Sigmoid colon (tissue), 7 donors: ENCODE results near the gene ZNF780A. TPM values are rescaled to one million over a fixed set of nuclear protein-coding genes. Genes with fewer than 3 reads are reported as not detected.

Experiments
- DNase-seq: peaks from one replicate; pipeline ENCODE4 v3.0.0-alpha.2; 2019
- H3K27ac ChIP-seq, 4 donors: fragments of 200-600 bp; sonication (generic); one replicate each; pipeline ENCODE4 v1.5.1; 2016 to 2019; ENCODE audit warnings: mild to moderate bottlenecking in 1 of 4
- H3K27me3 ChIP-seq, 3 donors: fragments of 200-600 bp; sonication (generic); one replicate each; pipeline ENCODE4 v1.5.1; 2019; ENCODE audit warnings: mild to moderate bottlenecking in 1 of 3
- H3K36me3 ChIP-seq, 4 donors: fragments of 200-600 bp; sonication (generic); one replicate each; pipeline ENCODE4 v1.5.1; 2016 to 2019
- H3K4me1 ChIP-seq, 4 donors: fragments of 200-600 bp; sonication (generic); one replicate each; pipeline ENCODE4 v1.5.1; 2017 to 2019
- H3K4me3 ChIP-seq, 4 donors: fragments of 200-600 bp; sonication (generic); one replicate each; pipeline ENCODE4 v1.5.1; 2017 to 2019; ENCODE audit warnings: mild to moderate bottlenecking in 2 of 4, moderate library complexity in 1 of 4
- H3K9me3 ChIP-seq, 4 donors: fragments of 200-600 bp in 3 of 4; sonication (generic) in 3 of 4; one replicate each; pipeline versions ENCODE4 v1.5.1 to v1.6.1; 2013 to 2019
- EP300 ChIP-seq, 4 donors: sonication (generic); formaldehyde crosslinking; IDR thresholded peaks; one replicate each; pipeline ENCODE4 v1.6.1; 2017; ENCODE audit warnings: antibody characterized with exemption in 4 of 4
- POLR2A ChIP-seq, 2 donors: fragments of 450-650 bp; IDR thresholded peaks; one replicate each; pipeline ENCODE4 v1.6.1; 2016; ENCODE audit warnings: antibody characterized with exemption in 2 of 2, mild to moderate bottlenecking in 2 of 2, moderate library complexity in 2 of 2
- POLR2AphosphoS5 ChIP-seq, 4 donors: sonication (generic); formaldehyde crosslinking; IDR thresholded peaks; one replicate each; pipeline ENCODE4 v1.6.1; 2017; ENCODE audit warnings: antibody characterized with exemption in 4 of 4
- WGBS, 2 donors: extraction: QIAGEN DNeasy Blood & Tissue Kit; methylation state at CpG; one replicate each; pipeline ENCODE4 v1.1.7; 2013; 5-methylcytosine and 5-hydroxymethylcytosine counted together
- intact Hi-C: fragments of 100-400 bp; cut with DNase I; formaldehyde crosslinking; loops from one replicate; pipeline ENCODE4 v1.15.1; 2023
- polyA plus RNA-seq, 3 donors: library from polyadenylated mRNA; stranded (reverse); fragments of 200-250 nt; gene quantifications; one replicate each; pipeline ENCODE4 v1.2.3, GENCODE V29; 2013
- total RNA-seq, 4 donors: library from RNA; depleted of rRNA; stranded (reverse); fragments of >200 nt; gene quantifications; one replicate each; pipeline ENCODE4 v1.1.0, GENCODE V29; 2016
- TF ChIP-seq, protein P1 (sequence below), 4 experiments: fragments of 450-650 bp in 3 of 4; fragments of 200-600 bp in 1 of 4; IDR thresholded peaks; one replicate each; pipeline ENCODE4 v1.5.1; 2016 to 2019; ENCODE audit warnings: antibody characterized with exemption in 4 of 4, mild to moderate bottlenecking in 3 of 4, moderate library complexity in 2 of 4
- donor health status: healthy with polysubstance abuse.
- donor health status: Bipolar disorder and iron deficiency.
- donor health status: healthy.

Gene ZNF780A
- total and polyA plus RNA-seq, 7 donors: 10.3 to 15.8 (median 13.6) TPM

DNA sequence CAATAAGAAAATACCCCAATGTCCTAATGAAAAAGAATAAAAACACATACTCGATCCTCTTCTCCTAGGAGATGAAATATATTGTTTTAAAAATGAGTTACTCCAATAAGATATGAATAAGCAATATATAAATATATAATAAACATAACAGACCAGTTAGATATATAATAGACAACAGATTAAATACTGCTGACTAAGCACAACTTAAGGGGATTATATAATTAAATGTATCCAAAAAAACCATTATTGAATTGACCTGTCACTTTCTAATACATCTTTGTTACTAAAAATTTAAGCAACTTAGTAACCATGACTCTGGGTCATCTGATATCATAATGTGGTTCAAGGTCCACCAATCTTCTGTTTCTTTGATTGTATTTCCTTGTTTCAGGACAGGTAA is 20.7 kb downstream of the ZNF780A start:
- WGBS, 2 donors: 97 to 100% methylated on average over 1 of the region's 1 CpG
- intact Hi-C loops: no loop called here

DNA sequence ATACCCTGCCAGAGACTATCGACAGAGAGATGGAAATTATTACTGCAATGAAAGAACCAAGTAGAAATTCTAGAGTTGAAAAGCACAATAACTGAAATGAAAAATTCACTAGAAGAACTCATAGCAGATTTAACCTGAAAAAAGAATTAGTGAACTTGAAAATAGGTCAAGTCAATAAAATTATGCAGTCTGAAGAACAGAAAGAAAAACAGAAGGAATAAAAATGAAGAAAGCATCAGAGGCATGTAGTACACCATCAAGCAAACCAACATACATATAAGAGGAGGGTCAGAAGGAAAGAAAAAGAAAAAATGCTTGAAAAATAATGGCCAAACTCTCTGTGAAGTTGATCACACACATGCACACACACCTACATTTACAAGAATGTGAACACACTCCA is 31.1 kb downstream of the ZNF780A start:
- no peak overlapping the region for H3K27ac ChIP-seq
- H3K36me3 ChIP-seq: no peaks in the 10 kb centered on the region
- peaks cover 0 to 6% (median 1%) of the 10 kb centered on the region in 4 donors for H3K9me3 ChIP-seq

More for the DNA sequence above, 20.7 kb downstream of the ZNF780A start:
- Histone ChIP-seq H3K9me3 (peaks cover 0 to 20% (median 2%) of the 10 kb centered on the region in 4 donors), H3K27me3 (no peaks in the 10 kb centered on the region), H3K4me3 (no peak overlapping the region), H3K27ac (no peak overlapping the region), H3K4me1 (no peaks in the 10 kb centered on the region), H3K36me3 (peaks cover 3 to 19% (median 16%) of the 10 kb centered on the region in 4 donors)
- TF ChIP-seq, protein P1, sequence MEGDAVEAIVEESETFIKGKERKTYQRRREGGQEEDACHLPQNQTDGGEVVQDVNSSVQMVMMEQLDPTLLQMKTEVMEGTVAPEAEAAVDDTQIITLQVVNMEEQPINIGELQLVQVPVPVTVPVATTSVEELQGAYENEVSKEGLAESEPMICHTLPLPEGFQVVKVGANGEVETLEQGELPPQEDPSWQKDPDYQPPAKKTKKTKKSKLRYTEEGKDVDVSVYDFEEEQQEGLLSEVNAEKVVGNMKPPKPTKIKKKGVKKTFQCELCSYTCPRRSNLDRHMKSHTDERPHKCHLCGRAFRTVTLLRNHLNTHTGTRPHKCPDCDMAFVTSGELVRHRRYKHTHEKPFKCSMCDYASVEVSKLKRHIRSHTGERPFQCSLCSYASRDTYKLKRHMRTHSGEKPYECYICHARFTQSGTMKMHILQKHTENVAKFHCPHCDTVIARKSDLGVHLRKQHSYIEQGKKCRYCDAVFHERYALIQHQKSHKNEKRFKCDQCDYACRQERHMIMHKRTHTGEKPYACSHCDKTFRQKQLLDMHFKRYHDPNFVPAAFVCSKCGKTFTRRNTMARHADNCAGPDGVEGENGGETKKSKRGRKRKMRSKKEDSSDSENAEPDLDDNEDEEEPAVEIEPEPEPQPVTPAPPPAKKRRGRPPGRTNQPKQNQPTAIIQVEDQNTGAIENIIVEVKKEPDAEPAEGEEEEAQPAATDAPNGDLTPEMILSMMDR (IDR thresholded peaks at IDR 0.05): no peak
- no peak for TF ChIP-seq POLR2AphosphoS5 (IDR thresholded peaks at IDR 0.05)
- no peak for TF ChIP-seq EP300 (IDR thresholded peaks at IDR 0.05)
- TF ChIP-seq POLR2A (IDR thresholded peaks at IDR 0.05): no peak
- no peak for DNase-seq

DNA sequence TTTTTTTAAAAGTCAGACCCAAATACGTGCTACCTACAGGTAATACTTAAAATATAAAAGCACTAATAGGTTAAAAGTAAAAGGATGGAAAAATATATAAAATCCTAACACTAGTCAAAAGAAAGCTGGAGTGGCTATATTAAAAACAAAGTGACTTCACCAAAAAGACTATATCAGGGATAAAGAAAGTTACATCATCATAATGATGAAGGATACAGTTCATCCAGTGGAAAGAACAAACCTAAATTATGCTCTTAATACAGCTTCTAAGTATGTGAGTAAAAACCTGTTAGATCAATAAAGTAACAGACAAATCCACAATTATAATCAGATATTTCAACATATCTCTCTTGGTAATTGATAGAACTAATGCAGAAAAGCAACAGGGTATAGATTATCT is 33.6 kb downstream of the ZNF780A start:
- WGBS, 2 donors: 84 to 90% methylated on average over 1 of the region's 1 CpG
- no peaks in the 10 kb centered on the region for H3K36me3 ChIP-seq
- DNase-seq: no peak
- H3K27ac ChIP-seq: no peak overlapping the region
- TF ChIP-seq, protein P1 (IDR thresholded peaks at IDR 0.05): no peak
- TF ChIP-seq POLR2AphosphoS5 (IDR thresholded peaks at IDR 0.05) (no peak), EP300 (IDR thresholded peaks at IDR 0.05) (no peak), POLR2A (IDR thresholded peaks at IDR 0.05) (no peak)
- intact Hi-C loops: no loop called here
- H3K9me3 ChIP-seq: peaks cover 0 to 6% (median 1%) of the 10 kb centered on the region in 4 donors
- H3K27me3 ChIP-seq: no peaks in the 10 kb centered on the region
- no peak overlapping the region for H3K4me3 ChIP-seq
- peaks cover 0 to 28% (median 14%) of the 10 kb centered on the region in 4 donors for H3K4me1 ChIP-seq

More for the DNA sequence above, 31.1 kb downstream of the ZNF780A start:
- peaks cover 0 to 18% (median 8%) of the 10 kb centered on the region in 4 donors for H3K4me1 ChIP-seq
- H3K4me3 ChIP-seq: no peak overlapping the region
- no peaks in the 10 kb centered on the region for H3K27me3 ChIP-seq
- WGBS, 2 donors: 94 to 96% methylated on average over 1 of the region's 1 CpG
- TF ChIP-seq, protein P1 (IDR thresholded peaks at IDR 0.05): no peak
- TF ChIP-seq POLR2A (IDR thresholded peaks at IDR 0.05) (no peak), POLR2AphosphoS5 (IDR thresholded peaks at IDR 0.05) (no peak), EP300 (IDR thresholded peaks at IDR 0.05) (no peak)
- intact Hi-C loops: no loop called here
- DNase-seq: no peak

DNA sequence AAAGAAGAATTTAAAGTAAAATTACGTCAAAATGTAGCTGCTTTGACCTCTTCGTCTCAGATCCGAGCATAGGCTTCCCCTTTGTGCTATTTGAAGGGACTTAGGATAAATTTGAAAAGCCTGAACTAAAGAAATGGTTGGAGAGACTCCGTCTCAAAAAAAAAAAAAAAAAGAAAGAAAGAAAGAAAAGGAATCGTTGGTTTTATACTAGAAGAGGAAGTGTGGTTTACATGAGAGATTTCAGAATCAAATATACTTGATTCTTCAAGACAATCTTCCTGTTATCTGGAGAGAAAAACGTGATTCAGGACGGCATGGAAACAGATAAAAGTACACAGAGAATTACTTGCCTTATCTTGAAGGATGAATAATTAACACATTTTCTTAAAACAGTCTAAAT is 34.2 kb downstream of the ZNF780A start:
- 3 to 4% methylated on average over 7 of the region's 7 CpGs for WGBS, 2 donors
- H3K9me3 ChIP-seq: peaks cover 0 to 6% (median 1%) of the 10 kb centered on the region in 4 donors
- TF ChIP-seq POLR2AphosphoS5 (IDR thresholded peaks at IDR 0.05) (no peak), EP300 (IDR thresholded peaks at IDR 0.05) (no peak), POLR2A (IDR thresholded peaks at IDR 0.05) (no peak)
- TF ChIP-seq, protein P1 (IDR thresholded peaks at IDR 0.05): no peak
- DNase-seq: no peak
- peak overlapping the region; percentile 67 to 76 (median 72) for H3K4me3 ChIP-seq
- no peaks in the 10 kb centered on the region for H3K36me3 ChIP-seq
- peaks cover 0 to 28% (median 14%) of the 10 kb centered on the region in 4 donors for H3K4me1 ChIP-seq
- H3K27me3 ChIP-seq: no peaks in the 10 kb centered on the region
- peak overlapping the region; percentile 73 to 80 (median 75) for H3K27ac ChIP-seq
- intact Hi-C loops: no loop called here
